Measurements from ENCODE around the gene NUP62. TPM values are rescaled to one million over a fixed set of nuclear protein-coding genes. Genes with fewer than 3 reads are reported as not detected.

Gene NUP62
- total RNA-seq, 1 experiment from 2014 or later, result 127 TPM

DNA sequence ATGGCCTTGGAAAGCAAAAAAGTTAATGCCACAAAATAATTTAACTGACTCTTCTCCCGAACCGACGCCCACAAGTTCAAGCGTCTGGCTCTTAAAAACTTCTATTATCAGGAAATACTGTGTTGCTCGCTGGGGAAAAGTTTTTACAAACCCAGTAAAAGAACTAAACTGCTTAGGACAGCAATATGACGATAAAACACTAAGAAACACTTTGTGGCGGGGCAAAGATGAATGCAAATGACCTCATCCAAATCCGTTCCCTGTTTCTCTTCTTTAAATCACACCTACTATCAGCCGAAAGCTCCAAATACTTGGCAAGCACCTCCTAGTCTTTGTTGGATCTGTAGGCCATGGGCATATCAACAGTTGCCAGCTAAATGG, 26.8 kb upstream of the NUP62 start:
- no peak overlapping the region for H3K14ac ChIP-seq (ENCODE audit: insufficient read depth, low read length)
- H3K9me3 ChIP-seq (ENCODE audit: control insufficient read depth, low read depth, low read length), result no peaks in the 10 kb centered on the region
- Mint-ChIP-seq H3K4me3 (no peak overlapping the region), H3K4me1 (peaks cover 22 to 44% of the 10 kb centered on the region in 2 experiments), H3K9me3 (peaks cover under 1 to 2% of the 10 kb centered on the region in 2 experiments; a peak in 3 of 5 replicates), H3K27me3 (ENCODE audit: low read depth) (peaks cover 5% of the 10 kb centered on the region), H3K36me3 (ENCODE audit: insufficient read depth in 1 of 3, low read depth in 3 of 3) (peaks cover 0 to under 1% (median 0%) of the 10 kb centered on the region in 3 experiments; a peak in 1 of 7 replicates), H3K27ac (no peak overlapping the region)
- H3K79me1 ChIP-seq (ENCODE audit: insufficient read depth, low read depth, low read length, poor library complexity, severe bottlenecking), result no peaks in the 10 kb centered on the region
- WGBS (ENCODE audit: extremely low coverage, insufficient read length, low lambda C conversion rate), result no CpG with 5 or more reads among the region's 9 CpGs
- no peak for TF ChIP-seq CTCF (conservative IDR thresholded peaks at IDR 0.05)
- no peak overlapping the region for H4K8ac ChIP-seq (replicated peaks; ENCODE audit: insufficient read length, low read depth, low read length)
- no peak overlapping the region for H3K4ac ChIP-seq (ENCODE audit: low read depth, low read length)
- H3K4me2 ChIP-seq (ENCODE audit: insufficient read depth, insufficient read length, low read length), result no peak overlapping the region
- H2AFZ ChIP-seq (ENCODE audit: low read length), result no peak overlapping the region
- H2BK15ac ChIP-seq (ENCODE audit: low read depth, low read length), result no peak overlapping the region
- no peak overlapping the region for H3K18ac ChIP-seq (ENCODE audit: insufficient read length, low read depth, low read length)
- no peak overlapping the region for H3K27ac ChIP-seq (ENCODE audit: insufficient read length, low read depth, low read length)
- no peak overlapping the region for H2AK5ac ChIP-seq (ENCODE audit: insufficient read length, low read length)
- H3K4me1 ChIP-seq (ENCODE audit: insufficient read depth, low read length), result peaks cover 3% of the 10 kb centered on the region; the same call in 1 of the 2 replicates
- H2BK12ac ChIP-seq (ENCODE audit: insufficient read length, low read depth, low read length), result no peak overlapping the region
- H4K91ac ChIP-seq (ENCODE audit: insufficient read length, low read depth, low read length), result no peak overlapping the region
- no peak overlapping the region for H2BK120ac ChIP-seq (ENCODE audit: low read depth, low read length, poor library complexity, severe bottlenecking)
- H2BK5ac ChIP-seq (ENCODE audit: insufficient read length, low read length), result no peak overlapping the region
- H2BK20ac ChIP-seq (ENCODE audit: low read depth, low read length, poor library complexity, severe bottlenecking), result no peak overlapping the region
- no peak overlapping the region for H3K23ac ChIP-seq (ENCODE audit: insufficient read length, low read depth, low read length)
- DNase-seq, result no peak
- H3K79me2 ChIP-seq (ENCODE audit: insufficient read depth, low read length), result no peaks in the 10 kb centered on the region
- H3T11ph ChIP-seq (ENCODE audit: low read length), result no peak overlapping the region
- no peaks in the 10 kb centered on the region for H3K23me2 ChIP-seq (ENCODE audit: insufficient read length, low read depth, low read length, poor library complexity, severe bottlenecking)
- no peaks in the 10 kb centered on the region for H3K27me3 ChIP-seq (ENCODE audit: insufficient read depth, low read length)
- H4K20me1 ChIP-seq (ENCODE audit: control insufficient read depth, insufficient read depth, insufficient read length), result no peaks in the 10 kb centered on the region
- H4K5ac ChIP-seq (ENCODE audit: insufficient read length, low read depth, low read length), result no peak overlapping the region
- H3K56ac ChIP-seq (ENCODE audit: insufficient read length, low read depth, low read length), result no peak overlapping the region
- H3K9ac ChIP-seq (ENCODE audit: extremely low read depth, insufficient read length, low read length), result no peak overlapping the region
